Measurements from ENCODE around the gene GLTP.

DNA sequence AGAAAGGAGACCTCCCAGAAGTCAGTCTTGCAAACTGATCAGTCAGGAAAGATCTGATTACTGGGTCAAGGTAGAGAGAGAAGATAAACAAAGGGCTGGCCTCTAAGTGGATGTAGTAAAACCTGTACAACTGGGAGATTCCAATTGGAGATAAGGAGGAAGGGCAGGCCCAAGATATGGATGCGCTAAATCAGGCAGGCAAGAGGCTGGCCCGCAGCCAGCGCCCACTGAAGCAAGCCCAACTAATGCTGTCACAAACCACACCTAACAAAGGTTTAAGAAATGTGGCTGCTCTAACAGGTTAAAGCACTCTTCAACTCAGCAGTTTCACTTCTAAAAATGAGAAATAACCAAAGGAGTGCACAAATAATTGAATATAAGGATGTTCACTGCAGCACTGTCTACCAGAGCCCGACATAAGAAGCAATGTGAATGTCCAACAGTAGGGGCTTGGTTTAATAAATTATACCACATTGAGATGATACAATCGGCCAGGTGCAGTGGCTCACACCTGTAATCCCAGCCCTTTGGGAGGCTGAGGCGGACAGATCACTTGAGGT is 4.7 kb downstream of the GLTP start:
- TF ChIP-seq, protein P1, sequence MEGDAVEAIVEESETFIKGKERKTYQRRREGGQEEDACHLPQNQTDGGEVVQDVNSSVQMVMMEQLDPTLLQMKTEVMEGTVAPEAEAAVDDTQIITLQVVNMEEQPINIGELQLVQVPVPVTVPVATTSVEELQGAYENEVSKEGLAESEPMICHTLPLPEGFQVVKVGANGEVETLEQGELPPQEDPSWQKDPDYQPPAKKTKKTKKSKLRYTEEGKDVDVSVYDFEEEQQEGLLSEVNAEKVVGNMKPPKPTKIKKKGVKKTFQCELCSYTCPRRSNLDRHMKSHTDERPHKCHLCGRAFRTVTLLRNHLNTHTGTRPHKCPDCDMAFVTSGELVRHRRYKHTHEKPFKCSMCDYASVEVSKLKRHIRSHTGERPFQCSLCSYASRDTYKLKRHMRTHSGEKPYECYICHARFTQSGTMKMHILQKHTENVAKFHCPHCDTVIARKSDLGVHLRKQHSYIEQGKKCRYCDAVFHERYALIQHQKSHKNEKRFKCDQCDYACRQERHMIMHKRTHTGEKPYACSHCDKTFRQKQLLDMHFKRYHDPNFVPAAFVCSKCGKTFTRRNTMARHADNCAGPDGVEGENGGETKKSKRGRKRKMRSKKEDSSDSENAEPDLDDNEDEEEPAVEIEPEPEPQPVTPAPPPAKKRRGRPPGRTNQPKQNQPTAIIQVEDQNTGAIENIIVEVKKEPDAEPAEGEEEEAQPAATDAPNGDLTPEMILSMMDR (IDR thresholded peaks at IDR 0.05) = peak in 1 of 5 experiments; percentile 11
- TF ChIP-seq POLR2AphosphoS5 (IDR thresholded peaks at IDR 0.05) = peak; percentile 35 to 59 (median 56)
